ENCODE data around the gene SCAPER. TPM values are rescaled to one million over a fixed set of nuclear protein-coding genes. Genes with fewer than 3 reads are reported as not detected.

SCAPER gene
- total RNA-seq, 4 donors from 2014 or later, result 23.5 to 27.7 (median 24.2) TPM

DNA sequence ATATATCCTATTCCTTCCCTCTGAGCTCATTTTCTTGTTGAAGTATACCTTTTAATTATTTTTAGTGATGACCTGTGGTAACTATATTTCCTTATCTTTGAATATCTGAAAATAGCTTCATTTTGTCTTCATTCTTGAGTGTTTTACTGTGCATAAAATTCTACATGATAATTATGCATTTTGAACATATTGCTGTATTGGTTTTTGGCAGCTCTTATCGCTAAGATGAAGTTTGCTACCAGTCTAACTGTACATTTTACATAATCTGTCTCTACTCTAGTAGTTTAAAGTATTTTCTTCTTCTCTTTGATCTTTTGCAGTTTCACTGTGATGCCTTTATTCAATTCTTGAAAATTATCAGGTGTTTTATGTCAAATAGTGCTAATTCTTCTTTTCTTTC, 379.0 kb downstream of the SCAPER start:
- no peak for TF ChIP-seq CTCF (IDR thresholded peaks at IDR 0.05; ENCODE audit: low read depth)

DNA sequence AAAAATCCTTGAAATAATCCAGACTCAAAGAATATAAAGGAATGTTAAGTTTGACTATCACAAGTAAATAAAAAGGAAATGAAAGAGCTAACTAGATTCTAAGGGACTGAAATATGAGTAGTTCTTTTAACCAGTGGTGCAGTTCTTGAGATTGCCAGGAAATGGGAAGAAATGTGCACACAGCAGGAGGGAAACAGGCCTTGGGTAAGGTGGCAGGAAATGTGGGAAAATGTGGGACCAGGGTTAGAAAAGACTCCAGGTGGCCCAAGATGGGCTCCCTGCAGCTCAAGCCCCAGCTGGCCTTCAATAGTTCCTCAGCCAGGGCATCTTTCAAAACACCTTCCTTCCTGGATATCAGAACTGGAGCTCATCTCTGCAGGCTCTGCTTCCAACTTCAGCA, 387.2 kb downstream of the SCAPER start:
- no peak for TF ChIP-seq CTCF (IDR thresholded peaks at IDR 0.05; ENCODE audit: low read depth)

DNA sequence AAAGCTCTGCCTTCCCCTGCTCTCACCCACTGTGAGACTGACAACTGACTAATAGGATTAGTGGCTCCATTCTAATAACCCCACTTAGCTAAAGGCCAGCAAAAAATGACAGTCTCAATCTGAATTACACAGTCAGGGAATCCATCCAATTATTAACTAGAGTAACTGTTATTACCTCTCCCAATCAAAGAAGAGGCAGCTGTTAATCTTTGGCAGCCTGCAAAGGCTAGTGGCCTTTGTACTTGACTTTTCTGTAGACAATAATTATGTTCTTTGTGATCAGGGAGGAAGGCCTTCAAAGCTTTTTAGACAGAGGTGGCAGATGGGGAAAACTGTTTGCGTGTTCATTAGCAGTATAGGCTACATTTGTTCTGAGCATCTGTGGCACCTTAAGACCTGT, 390.9 kb downstream of the SCAPER start:
- no peak for TF ChIP-seq CTCF (IDR thresholded peaks at IDR 0.05; ENCODE audit: low read depth)

- TF ChIP-seq CTCF (IDR thresholded peaks at IDR 0.05; ENCODE audit: low read depth), result no peak
Observed at GRCh38 chr15:76512971-76513370, 392.2 kb downstream of the SCAPER start.

- TF ChIP-seq CTCF (IDR thresholded peaks at IDR 0.05; ENCODE audit: low read depth), result no peak
Observed at GRCh38 chr15:76503804-76504203, 401.3 kb downstream of the SCAPER start.

- TF ChIP-seq CTCF (IDR thresholded peaks at IDR 0.05; ENCODE audit: low read depth), result no peak
Observed at GRCh38 chr15:76503121-76503520, 402.0 kb downstream of the SCAPER start.

DNA sequence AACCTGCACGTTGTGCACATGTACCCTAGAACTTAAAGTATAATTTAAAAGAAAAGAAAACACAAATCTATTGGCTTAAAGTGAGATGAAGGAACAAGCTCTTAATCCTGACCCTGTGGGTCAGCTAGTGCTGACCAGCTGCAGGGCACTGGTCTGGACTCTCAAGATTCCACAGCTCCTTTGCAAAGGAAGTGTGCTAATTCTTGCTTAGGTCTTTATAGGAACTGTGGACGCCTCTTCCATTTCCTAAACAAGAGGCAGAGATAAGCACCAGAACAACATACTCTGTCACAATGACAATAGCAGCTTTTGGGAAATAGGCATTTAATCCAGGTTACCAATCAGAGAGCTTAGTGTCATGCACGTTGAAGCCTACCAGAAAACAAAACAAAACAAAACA, 402.5 kb downstream of the SCAPER start:
- TF ChIP-seq CTCF (IDR thresholded peaks at IDR 0.05; ENCODE audit: low read depth), result no peak
